Epithelial cell of proximal tubule (primary cell): ENCODE data around the gene CACNB3. TPM values are rescaled to one million over a fixed set of nuclear protein-coding genes. Genes with fewer than 3 reads are reported as not detected.

Experiments used
- DNase-seq: peaks from one replicate; pipeline ENCODE4 v3.0.0-alpha.2; 2011; ENCODE audit warnings: low read depth
- H3K4me3 ChIP-seq: 2 replicates; pipeline ENCODE4 v1.5.1; 2011; ENCODE audit warnings: low read depth, mild to moderate bottlenecking, low read length
- CTCF ChIP-seq: conservative IDR thresholded peaks from 2 replicates; pipeline ENCODE4 v1.5.1; 2012; ENCODE audit warnings: low read depth, mild to moderate bottlenecking, low read length
- total RNA-seq: library from RNA; depleted of rRNA; stranded (reverse); fragments of >200 nt; gene quantifications from 2 replicates; pipeline ENCODE4 v1.2.3, GENCODE V29; 2015

CACNB3 gene
- total RNA-seq, 1 donor from 2014 or later: 19.6 TPM

GRCh38 chr12:48781750-48782456 is 36.4 kb upstream of the CACNB3 start:
- no peak for DNase-seq
- TF ChIP-seq CTCF: no peak
- no peak overlapping the region for H3K4me3 ChIP-seq

- TF ChIP-seq CTCF: no peak
- no peak for DNase-seq
- no peak overlapping the region for H3K4me3 ChIP-seq
These were observed 35.6 kb upstream of the CACNB3 start for GRCh38 chr12:48782457-48783395.

GRCh38 chr12:48783432-48783831 is 34.9 kb upstream of the CACNB3 start:
- no peak overlapping the region for H3K4me3 ChIP-seq
- TF ChIP-seq CTCF: no peak
- no peak for DNase-seq

- no peak for TF ChIP-seq CTCF
- H3K4me3 ChIP-seq: peak overlapping the region; percentile 93
- no peak for DNase-seq
These were observed 31.4 kb upstream of the CACNB3 start for GRCh38 chr12:48786591-48787544.

GRCh38 chr12:48787791-48788523 is 30.3 kb upstream of the CACNB3 start:
- no peak for TF ChIP-seq CTCF
- DNase-seq: no peak

GRCh38 chr12:48788524-48788853 is 29.8 kb upstream of the CACNB3 start:
- TF ChIP-seq CTCF: no peak
- H3K4me3 ChIP-seq: peak overlapping the region; percentile 93
- DNase-seq: no peak

More at GRCh38 chr12:48787791-48788523, 30.3 kb upstream of the CACNB3 start:
- peak overlapping the region; percentile 93 for H3K4me3 ChIP-seq
